Hepatocyte (in vitro differentiated cells): ENCODE measurements around the gene CCDC13. TPM values are rescaled to one million over a fixed set of nuclear protein-coding genes. Genes with fewer than 3 reads are reported as not detected.
A peak's percentile ranks its signal among the peaks of the same experiment; 100 is the strongest.

Source experiments
- DNase-seq: peaks from one replicate; pipeline ENCODE4 v3.0.0-alpha.2; 2016; ENCODE audit warnings: low spot score
- H2AFZ ChIP-seq: fragments of 200-600 bp; sonication (generic); 2 replicates; pipeline ENCODE4 v1.6.0; 2016; ENCODE audit warnings: antibody characterized with exemption, mild to moderate bottlenecking
- H3K27ac ChIP-seq: fragments of 200-600 bp; sonication (generic); 2 replicates; pipeline ENCODE4 v1.5.1; 2016; ENCODE audit warnings: mild to moderate bottlenecking
- H3K27me3 ChIP-seq: fragments of 200-600 bp; sonication (generic); 2 replicates; pipeline ENCODE4 v1.6.1; 2016
- H3K36me3 ChIP-seq: fragments of 200-600 bp; sonication (generic); replicated peaks from 2 replicates; pipeline ENCODE4 v1.5.1; 2016; ENCODE audit warnings: low read depth; ENCODE audit not compliant: insufficient read depth
- H3K4me1 ChIP-seq: fragments of 200-600 bp; sonication (generic); 2 replicates; pipeline ENCODE4 v1.5.1; 2016; ENCODE audit warnings: mild to moderate bottlenecking, moderate library complexity; ENCODE audit not compliant: insufficient read depth
- H3K4me2 ChIP-seq: fragments of 200-600 bp; sonication (generic); 2 replicates; pipeline ENCODE4 v1.6.0; 2016
- H3K4me3 ChIP-seq: fragments of 200-600 bp; sonication (generic); 2 replicates; pipeline ENCODE4 v1.5.1; 2016; ENCODE audit warnings: mild to moderate bottlenecking
- H3K79me2 ChIP-seq: fragments of 200-600 bp; sonication (generic); 2 replicates; pipeline ENCODE4 v1.6.0; 2017; ENCODE audit warnings: mild to moderate bottlenecking
- H3K9me2 ChIP-seq: fragments of 200-600 bp; sonication (generic); replicated peaks from 2 replicates; pipeline ENCODE4 v1.6.0; 2017; ENCODE audit warnings: mild to moderate bottlenecking; ENCODE audit not compliant: insufficient read depth
- H3K9me3 ChIP-seq: fragments of 200-600 bp; sonication (generic); 2 replicates; pipeline ENCODE4 v1.5.1; 2016; ENCODE audit warnings: low read depth, mild to moderate bottlenecking
- H4K20me1 ChIP-seq: fragments of 200-600 bp; sonication (generic); 2 replicates; pipeline ENCODE4 v1.6.0; 2016; ENCODE audit warnings: mild to moderate bottlenecking; ENCODE audit not compliant: insufficient read depth, poor library complexity, severe bottlenecking
- EZH2 ChIP-seq: fragments of 200-600 bp; sonication (generic); IDR thresholded peaks from 2 replicates; pipeline ENCODE4 v1.6.1; 2016; ENCODE audit warnings: antibody characterized with exemption, mild to moderate bottlenecking, borderline replicate concordance
- EZH2phosphoT487 ChIP-seq: fragments of 200-600 bp; sonication (generic); IDR thresholded peaks from one replicate; pipeline ENCODE4 v1.6.1; 2018; ENCODE audit warnings: antibody characterized with exemption, mild to moderate bottlenecking, low read depth, moderate library complexity; ENCODE audit not compliant: unreplicated experiment, severe bottlenecking
- WGBS: methylation state at CpG from one replicate; pipeline ENCODE4 v1.1.6; 2016; ENCODE audit warnings: low lambda C conversion rate; ENCODE audit errors: missing lambda C conversion rate; 5-methylcytosine and 5-hydroxymethylcytosine counted together
- polyA plus RNA-seq: library from polyadenylated mRNA; unstranded; fragments of >200 nt; fragmentation: Nextera tagmentation; extraction: Ambion mirVana; gene quantifications from 2 replicates; pipeline ENCODE4 v1.2.1, GENCODE V29; 2016
- total RNA-seq: library from RNA; depleted of rRNA; stranded (reverse); fragments of >200 nt; gene quantifications from 2 replicates; pipeline ENCODE4 v1.2.3, GENCODE V29; 2014
- TF ChIP-seq, protein P1 (sequence below): fragments of 200-600 bp; sonication (generic); IDR thresholded peaks from 2 replicates; pipeline ENCODE4 v1.5.1; 2016; ENCODE audit warnings: antibody characterized with exemption, mild to moderate bottlenecking; ENCODE audit not compliant: poor library complexity

Gene CCDC13
- total and polyA plus RNA-seq, 2 experiments from 2014 or later: 0.63 TPM; not detected in 1

DNA sequence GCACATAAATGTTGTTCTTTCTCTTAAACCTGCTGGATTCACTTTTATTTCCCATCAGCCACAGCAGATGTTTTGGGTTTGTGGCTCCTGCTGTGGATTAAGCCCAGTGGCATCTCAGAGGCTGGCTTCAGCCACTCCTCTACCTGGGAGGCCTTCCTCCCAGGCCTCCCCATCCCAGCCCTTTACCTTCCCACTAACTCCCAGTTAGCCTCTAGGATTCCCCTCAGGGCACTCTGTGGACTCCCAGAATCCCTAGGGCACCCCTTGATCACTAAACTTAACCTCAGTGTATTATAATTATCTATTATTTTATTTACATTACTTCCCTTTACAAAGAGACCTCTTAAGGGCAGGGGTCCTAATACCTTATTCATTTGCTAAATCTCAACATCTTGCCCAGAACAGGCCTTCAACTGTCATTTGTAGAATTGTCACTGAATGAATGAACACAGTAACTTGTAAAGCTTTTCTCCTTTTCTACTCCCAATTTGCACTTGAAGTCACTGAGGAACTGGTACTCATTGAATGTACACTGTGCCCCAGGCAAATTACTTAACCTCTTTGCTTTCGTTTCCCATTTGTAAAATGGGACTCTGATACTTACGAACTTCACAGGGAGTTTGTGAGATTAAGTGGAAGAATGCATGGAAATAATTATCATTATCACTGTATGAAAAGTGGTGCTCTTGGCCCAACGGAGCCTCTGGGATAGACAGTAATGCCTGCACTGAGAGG, 8.3 kb downstream of the CCDC13 start:
- Histone ChIP-seq H3K4me2 (no peak overlapping the region), H3K4me1 (peaks cover 8% of the 10 kb centered on the region), H3K9me3 (no peaks in the 10 kb centered on the region), H3K9me2 (no peaks in the 10 kb centered on the region), H3K27me3 (no peaks in the 10 kb centered on the region), H3K36me3 (no peaks in the 10 kb centered on the region), H3K4me3 (no peak overlapping the region), H2AFZ (no peak overlapping the region), H4K20me1 (no peaks in the 10 kb centered on the region), H3K27ac (no peak overlapping the region), H3K79me2 (no peaks in the 10 kb centered on the region)
- no peak for DNase-seq
- WGBS: 80% methylated on average over 3 of the region's 3 CpGs
- TF ChIP-seq EZH2: no peak
- TF ChIP-seq EZH2phosphoT487: no peak
- TF ChIP-seq, protein P1, sequence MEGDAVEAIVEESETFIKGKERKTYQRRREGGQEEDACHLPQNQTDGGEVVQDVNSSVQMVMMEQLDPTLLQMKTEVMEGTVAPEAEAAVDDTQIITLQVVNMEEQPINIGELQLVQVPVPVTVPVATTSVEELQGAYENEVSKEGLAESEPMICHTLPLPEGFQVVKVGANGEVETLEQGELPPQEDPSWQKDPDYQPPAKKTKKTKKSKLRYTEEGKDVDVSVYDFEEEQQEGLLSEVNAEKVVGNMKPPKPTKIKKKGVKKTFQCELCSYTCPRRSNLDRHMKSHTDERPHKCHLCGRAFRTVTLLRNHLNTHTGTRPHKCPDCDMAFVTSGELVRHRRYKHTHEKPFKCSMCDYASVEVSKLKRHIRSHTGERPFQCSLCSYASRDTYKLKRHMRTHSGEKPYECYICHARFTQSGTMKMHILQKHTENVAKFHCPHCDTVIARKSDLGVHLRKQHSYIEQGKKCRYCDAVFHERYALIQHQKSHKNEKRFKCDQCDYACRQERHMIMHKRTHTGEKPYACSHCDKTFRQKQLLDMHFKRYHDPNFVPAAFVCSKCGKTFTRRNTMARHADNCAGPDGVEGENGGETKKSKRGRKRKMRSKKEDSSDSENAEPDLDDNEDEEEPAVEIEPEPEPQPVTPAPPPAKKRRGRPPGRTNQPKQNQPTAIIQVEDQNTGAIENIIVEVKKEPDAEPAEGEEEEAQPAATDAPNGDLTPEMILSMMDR: no peak

DNA sequence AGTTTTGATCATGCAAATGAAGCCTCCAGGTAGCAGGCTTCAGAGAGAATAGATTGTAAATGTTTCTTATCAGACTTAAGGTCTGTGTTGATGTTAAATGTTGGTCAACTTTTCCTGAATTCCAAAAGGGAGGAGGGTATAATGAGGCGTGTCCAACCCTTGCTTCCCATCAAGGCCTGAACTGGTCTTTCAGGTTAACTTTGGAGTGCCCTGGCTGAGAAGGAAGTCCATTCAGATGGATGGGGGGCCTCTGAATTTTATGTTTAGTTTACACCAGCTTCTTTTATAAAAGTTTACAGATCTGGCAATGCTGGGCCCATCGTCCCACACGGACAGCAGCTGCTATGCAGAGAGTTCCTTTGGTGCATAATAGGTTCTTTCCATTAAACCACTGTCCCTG, 8.9 kb downstream of the CCDC13 start:
- no peaks in the 10 kb centered on the region for H4K20me1 ChIP-seq
- TF ChIP-seq EZH2phosphoT487 (no peak), EZH2 (no peak)
- TF ChIP-seq, protein P1: no peak
- H3K36me3 ChIP-seq: no peaks in the 10 kb centered on the region
- peaks cover 8% of the 10 kb centered on the region for H3K4me1 ChIP-seq
- no peak overlapping the region for H3K4me3 ChIP-seq
- H3K9me3 ChIP-seq: no peaks in the 10 kb centered on the region
- H3K79me2 ChIP-seq: no peaks in the 10 kb centered on the region
- no peak overlapping the region for H3K4me2 ChIP-seq
- 77% methylated on average over 3 of the region's 3 CpGs for WGBS
- no peaks in the 10 kb centered on the region for H3K9me2 ChIP-seq
- DNase-seq: no peak
- no peaks in the 10 kb centered on the region for H3K27me3 ChIP-seq
- H2AFZ ChIP-seq: no peak overlapping the region
- no peak overlapping the region for H3K27ac ChIP-seq

DNA sequence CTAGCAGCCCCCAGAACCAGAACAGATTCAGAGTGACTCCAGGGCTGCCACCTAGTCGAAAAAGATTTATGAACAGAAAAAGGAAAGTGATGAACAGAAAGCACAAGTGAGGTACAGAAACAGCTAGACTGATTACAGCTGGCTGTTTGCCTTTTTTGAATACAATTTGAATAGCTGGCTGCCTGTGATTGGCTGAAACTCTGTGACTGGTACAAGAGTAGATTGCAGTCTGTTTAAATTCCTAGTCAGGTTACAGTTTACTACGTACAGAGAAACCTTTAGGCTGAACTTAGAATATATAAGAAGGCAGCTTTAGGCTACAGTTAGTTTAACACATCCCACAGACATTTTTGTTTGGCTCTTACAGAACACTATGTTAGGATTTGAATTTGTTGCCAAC, 10.0 kb downstream of the CCDC13 start:
- H3K4me2 ChIP-seq: no peak overlapping the region
- H3K27me3 ChIP-seq: no peaks in the 10 kb centered on the region
- peaks cover 8% of the 10 kb centered on the region for H3K4me1 ChIP-seq
- no peak for TF ChIP-seq EZH2phosphoT487
- no peak for TF ChIP-seq EZH2
- TF ChIP-seq, protein P1: no peak
- no peak for DNase-seq
- no peaks in the 10 kb centered on the region for H4K20me1 ChIP-seq
- H3K9me3 ChIP-seq: no peaks in the 10 kb centered on the region
- peak overlapping the region; percentile 20 for H3K27ac ChIP-seq
- H3K4me3 ChIP-seq: no peak overlapping the region
- no peaks in the 10 kb centered on the region for H3K36me3 ChIP-seq
- no peaks in the 10 kb centered on the region for H3K9me2 ChIP-seq
- no peaks in the 10 kb centered on the region for H3K79me2 ChIP-seq
- WGBS: 62% methylated on average over 2 of the region's 2 CpGs
- H2AFZ ChIP-seq: no peak overlapping the region
